ENCODE data around the gene ARPC2. TPM values are rescaled to one million over a fixed set of nuclear protein-coding genes. Genes with fewer than 3 reads are reported as not detected.

ARPC2 gene
- total and polyA plus RNA-seq, 10 of the 15 experiments (the other 5 are each of a cell fraction or from before 2014, with no cell fraction given) = 440 to 980 (median 709) TPM

DNA sequence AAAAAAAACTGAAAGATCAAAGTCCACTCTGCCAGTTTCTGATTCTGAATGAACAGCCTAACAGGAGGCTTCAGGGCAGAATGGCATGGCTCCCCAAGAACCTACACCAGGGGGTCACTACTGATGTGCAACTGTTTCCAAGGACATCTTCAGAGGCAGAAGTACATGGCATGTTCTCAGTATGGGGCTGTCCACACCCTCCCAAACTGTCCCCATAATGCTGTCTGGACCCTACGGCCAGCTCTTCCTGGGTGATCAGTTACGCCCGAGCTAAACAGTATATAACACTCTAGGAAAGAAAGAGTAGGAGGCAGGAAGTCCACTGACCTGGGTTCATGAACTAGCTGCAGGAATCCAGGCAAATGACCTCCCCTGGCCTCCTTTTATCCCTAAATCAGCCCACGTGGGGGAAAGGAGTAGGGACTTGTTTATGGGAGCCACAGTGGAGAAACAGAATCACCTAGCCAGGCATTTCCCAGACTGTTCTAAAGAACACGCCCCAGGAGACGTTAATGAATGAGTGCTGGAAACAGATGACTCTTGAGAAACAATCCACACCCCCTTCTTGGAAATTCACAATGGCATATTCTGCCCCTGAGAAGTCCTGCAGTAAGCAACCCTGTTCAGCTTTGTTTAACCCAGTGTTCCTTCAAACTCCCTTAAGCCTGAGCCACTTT, 72.8 kb downstream of the ARPC2 start:
- Histone ChIP-seq H3K4me1 (ENCODE audit: control insufficient read depth, insufficient read depth, low read length) (peaks cover 51% of the 10 kb centered on the region), H2AFZ (ENCODE audit: control insufficient read depth, low read depth, low read length) (no peak overlapping the region), H3K4me2 (ENCODE audit: control insufficient read depth, insufficient read depth) (peak overlapping the region; percentile 74; the same call in 1 of the 2 replicates), H3K27me3 (replicated peaks in 1 of 2; ENCODE audit: control insufficient read depth in 2 of 2, insufficient read depth in 2 of 2, low read length in 1 of 2) (no peaks in the 10 kb centered on the region), H3K9me3 (replicated peaks; ENCODE audit: control insufficient read depth, insufficient read depth, low read length) (no peaks in the 10 kb centered on the region), H3K9ac (ENCODE audit: control insufficient read depth, insufficient read depth, low read length) (no peak overlapping the region), H3K27ac (ENCODE audit: control insufficient read depth, insufficient read depth) (0 out of 2 replicates have a peak overlapping the region, but pooled peaks have one; percentile 72), H3K79me2 (ENCODE audit: control insufficient read depth, insufficient read depth, low read length) (peaks cover 42% of the 10 kb centered on the region), H3K36me3 (ENCODE audit: control insufficient read depth in 2 of 2, insufficient read depth in 2 of 2, low read length in 1 of 2) (no peaks in the 10 kb centered on the region; a peak in 1 of 4 replicates), H4K20me1 (ENCODE audit: control insufficient read depth, insufficient read depth) (no peaks in the 10 kb centered on the region), H3K4me3 (peak overlapping the region; percentile 85; the same call in 1 of the 2 replicates)
- no peak for TF ChIP-seq CREM (IDR thresholded peaks at IDR 0.05; ENCODE audit: low read depth)
- peak; percentile 57; the same call in 1 of the 2 replicates for TF ChIP-seq RFX5 (IDR thresholded peaks at IDR 0.05; ENCODE audit: low read depth, low read length)
- peak; percentile 33; the same call in 1 of the 2 replicates for TF ChIP-seq ZNF384 (IDR thresholded peaks at IDR 0.05; ENCODE audit: borderline replicate concordance, low read depth, low read length)
- intact Hi-C loops (cut with micrococcal nuclease; ENCODE audit: unreplicated experiment) (loop anchor here (10.0 kb wide), 1 partner anchor 365 kb away; the partner anchor contains the start of genes BCS1L and ZNF142), in situ Hi-C loops (cut with MboI) (loop anchor here (25.0 kb wide), 1 partner anchor 98 kb away; the partner anchor contains the start of genes CTDSP1 and SLC11A1)
- FAIRE-seq = no peak
- BruUV-seq (replicated peaks) = no TSS peak
- ChIA-PET POLR2A (interaction anchor here (0.9 to 3.3 kb wide), 9 partner anchors 14 to 593 kb away, joined by 3 to 19 read pairs (median 9); partner anchors contain the start of genes AAMP and PNKD), SMC1A (ENCODE audit: uncharacterized antibody, unreplicated experiment) (interaction anchor here (1.0 to 9.5 kb wide), 7 partner anchors 17 to 121 kb away, joined by 3 to 194 read pairs (median 4); partner anchors contain the start of genes AAMP, CATIP and PNKD), RAD21 (ENCODE audit: unreplicated experiment) (interaction anchor here (0.9 to 5.9 kb wide), 10 partner anchors 12 to 608 kb away, joined by 3 to 79 read pairs (median 4); partner anchors contain the start of genes AAMP and PNKD), CTCF (interaction anchor here (0.6 to 8.2 kb wide), 12 partner anchors 9 to 370 kb away, joined by 3 to 150 read pairs (median 6); partner anchors contain the start of genes AAMP, BCS1L, CATIP and PNKD)
- WGBS (ENCODE audit: insufficient coverage, insufficient replicate concordance, low lambda C conversion rate, missing lambda C conversion rate) = 42% methylated on average over 6 of the region's 6 CpGs
- ATAC-seq = no peak
- no peak for DNase-seq (ENCODE audit: low read depth, low spot score)

All from GM12878 (cell line).